CD1c-positive myeloid dendritic cell (primary cell): ENCODE results near the gene PLD1.
A peak's percentile ranks its signal among the peaks of the same experiment; 100 is the strongest.
"Not testable (repeated sequence)": the region's sequence is repeated elsewhere in the genome, so short reads cannot be mapped to it uniquely, and the experiment has no call there.

ENCODE experiments used
- DNase-seq: peaks from one replicate; pipeline ENCODE4 v3.0.0-alpha.2; 2016; ENCODE audit errors: extremely low spot score

The PLD1 gene

GRCh38 chr3:171770689-171771620 is 39.3 kb downstream of the PLD1 start:
- DNase-seq, result peak; percentile 39

- DNase-seq, result no peak
Observed at GRCh38 chr3:171769461-171769860, 40.8 kb downstream of the PLD1 start.

- no peak for DNase-seq
Observed at GRCh38 chr3:171768986-171769385, 41.3 kb downstream of the PLD1 start.

- peak; percentile 19 for DNase-seq
Observed at GRCh38 chr3:171768281-171768900, 41.9 kb downstream of the PLD1 start.

- peak; percentile 29 for DNase-seq
Observed at GRCh38 chr3:171765511-171765887, 44.8 kb downstream of the PLD1 start.

GRCh38 chr3:171763392-171763791 is 46.9 kb downstream of the PLD1 start:
- DNase-seq, result no peak

GRCh38 chr3:171760477-171760876 is 49.8 kb downstream of the PLD1 start:
- no peak for DNase-seq

- DNase-seq, result no peak
Observed at GRCh38 chr3:171758109-171758508, 52.2 kb downstream of the PLD1 start.

GRCh38 chr3:171757361-171758034 is 52.8 kb downstream of the PLD1 start:
- DNase-seq, result no peak

- DNase-seq, result no peak
Observed at GRCh38 chr3:171755656-171756055, 54.6 kb downstream of the PLD1 start.

- peak; percentile 29 for DNase-seq
Observed at GRCh38 chr3:171755015-171755589, 55.2 kb downstream of the PLD1 start.

- no peak for DNase-seq
Observed at GRCh38 chr3:171753665-171754408, 56.4 kb downstream of the PLD1 start.

GRCh38 chr3:171753025-171753472 is 57.2 kb downstream of the PLD1 start:
- DNase-seq, result no peak

- no peak for DNase-seq
Observed at GRCh38 chr3:171752329-171752728, 58.0 kb downstream of the PLD1 start.

GRCh38 chr3:171749124-171749523 is 61.2 kb downstream of the PLD1 start:
- DNase-seq, result no peak

GRCh38 chr3:171748064-171748924 is 62.0 kb downstream of the PLD1 start:
- peak; percentile 11 for DNase-seq

- no peak for DNase-seq
Observed at GRCh38 chr3:171747223-171747920, 62.9 kb downstream of the PLD1 start.

- not testable (repeated sequence) for DNase-seq
Observed at GRCh38 chr3:171746320-171747222, 63.7 kb downstream of the PLD1 start.
